Common myeloid progenitor, CD34-positive (primary cell): ENCODE results near the gene STYXL1.
"Not testable (repeated sequence)": the region's sequence is repeated elsewhere in the genome, so short reads cannot be mapped to it uniquely, and the experiment has no call there.

Experiments
- CTCF ChIA-PET: fragments of 350-600 bp; sonication (Branson Sonifier 250); formaldehyde crosslinking; loops from one replicate; lab custom pipeline; 2021; ENCODE audit warnings: antibody characterized with exemption; lab: Charles Lee
- POLR2A ChIA-PET: fragments of 350-600 bp; sonication (Branson Sonifier 250); formaldehyde crosslinking; loops from one replicate; lab custom pipeline; 2021; ENCODE audit warnings: antibody characterized with exemption; lab: Charles Lee
- DNase-seq, 3 donors: peaks; one replicate each; pipeline versions ENCODE4 v3.0.0 to v3.0.0-alpha.2; 2013
- H3K27ac ChIP-seq, 2 experiments: 1 replicate in 1 of 2; 2 replicates in 1 of 2; pipeline ENCODE4 v1.7.0; 2013; ENCODE audit warnings: inconsistent platforms in 2 of 2, low read length in 2 of 2, mild to moderate bottlenecking in 2 of 2, low read depth in 1 of 2, moderate library complexity in 1 of 2; ENCODE audit not compliant: severe bottlenecking in 2 of 2, insufficient read depth in 1 of 2, poor library complexity in 1 of 2
- H3K27me3 ChIP-seq, 5 experiments: replicated peaks in 2 of 5; 1 replicate in 3 of 5; 2 replicates in 2 of 5; pipeline versions ENCODE4 v1.6.1 to v1.7.0; 2013; ENCODE audit warnings: low read length in 4 of 5, mild to moderate bottlenecking in 2 of 5, moderate library complexity in 2 of 5, inconsistent platforms in 1 of 5; ENCODE audit not compliant: insufficient read depth in 5 of 5, control insufficient read depth in 4 of 5
- H3K36me3 ChIP-seq, 4 experiments: 1 replicate in 2 of 4; 2 replicates in 2 of 4; pipeline versions ENCODE4 v1.6.1 to v1.7.0; 2013; ENCODE audit warnings: low read length in 3 of 4, control low read depth in 1 of 4, mild to moderate bottlenecking in 1 of 4; ENCODE audit not compliant: control insufficient read depth in 4 of 4, insufficient read depth in 4 of 4
- H3K4me1 ChIP-seq, 4 experiments: 1 replicate in 3 of 4; 2 replicates in 1 of 4; pipeline versions ENCODE4 v1.6.1 to v1.7.1; 2013; ENCODE audit warnings: low read length in 3 of 4, mild to moderate bottlenecking in 3 of 4, control low read depth in 1 of 4, inconsistent platforms in 1 of 4, moderate library complexity in 1 of 4; ENCODE audit not compliant: control insufficient read depth in 4 of 4, insufficient read depth in 4 of 4; ENCODE audit errors: control extremely low read depth in 1 of 4
- H3K4me3 ChIP-seq, 7 experiments: 1 replicate in 4 of 7; 2 replicates in 3 of 7; pipeline versions ENCODE4 v1.5.1 to v1.7.0; 2013; ENCODE audit warnings: mild to moderate bottlenecking in 7 of 7, low read length in 6 of 7, moderate library complexity in 6 of 7, inconsistent platforms in 2 of 7, low read depth in 2 of 7, control low read depth in 1 of 7; ENCODE audit not compliant: insufficient read depth in 4 of 7, control insufficient read depth in 1 of 7; ENCODE audit errors: extremely low read depth in 1 of 7
- H3K9me3 ChIP-seq, 5 experiments: 1 replicate in 4 of 5; 2 replicates in 1 of 5; pipeline versions ENCODE4 v1.6.1 to v1.7.1; 2013; ENCODE audit warnings: low read length in 4 of 5, mild to moderate bottlenecking in 2 of 5, inconsistent platforms in 1 of 5, low read depth in 1 of 5, moderate library complexity in 1 of 5; ENCODE audit not compliant: control insufficient read depth in 4 of 5, insufficient read depth in 2 of 5; ENCODE audit errors: control extremely low read depth in 1 of 5
- WGBS: methylation state at CpG from one replicate; pipeline ENCODE4 v1.1.5; 2013; ENCODE audit not compliant: insufficient coverage; 5-methylcytosine and 5-hydroxymethylcytosine counted together

The STYXL1 gene

GRCh38 chr7:76060842-76061241 lies 13.0 kb upstream of the STYXL1 start:
- peaks cover 12 to 97% (median 77%) of the 10 kb centered on the region in 4 experiments for H3K36me3 ChIP-seq
- no peak overlapping the region for H3K4me3 ChIP-seq
- ChIA-PET POLR2A (no interaction called here), CTCF (interaction anchor here (2.1 kb wide), 1 partner anchor 10 kb away, joined by 5 read pairs; no protein-coding TSS in a partner anchor)
- H3K27me3 ChIP-seq: no peaks in the 10 kb centered on the region
- no peaks in the 10 kb centered on the region for H3K9me3 ChIP-seq
- no peaks in the 10 kb centered on the region for H3K4me1 ChIP-seq
- no peak overlapping the region for H3K27ac ChIP-seq
- 100% methylated on average over 5 of the region's 6 CpGs for WGBS
- DNase-seq: no peak

DNA sequence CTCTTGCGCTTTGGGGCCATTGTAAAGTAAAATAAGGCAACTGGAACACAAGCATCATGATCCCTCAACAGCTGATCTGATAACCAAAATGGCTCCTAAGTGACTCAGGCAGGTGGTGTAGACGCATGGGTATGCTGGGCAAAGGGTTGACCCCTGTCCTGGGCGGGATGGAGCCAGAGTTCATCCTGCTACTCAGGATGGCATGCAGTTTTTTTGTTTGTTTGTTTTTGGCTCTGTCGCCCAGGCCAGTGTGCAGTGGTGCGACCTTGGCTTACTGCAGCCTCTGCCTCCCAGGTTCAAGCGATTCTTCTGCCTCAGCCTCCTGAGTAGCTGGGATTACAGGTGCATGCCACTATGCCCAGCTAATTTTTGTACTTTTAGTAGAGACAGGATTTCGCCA lies 10.9 kb upstream of the STYXL1 start:
- H3K4me3 ChIP-seq, H3K4me1 ChIP-seq, POLR2A ChIA-PET, DNase-seq, H3K27ac ChIP-seq, H3K27me3 ChIP-seq, H3K9me3 ChIP-seq: not testable (repeated sequence)
- 100% methylated on average over 4 of the region's 7 CpGs for WGBS
- H3K36me3 ChIP-seq: peaks cover 14 to 93% (median 67%) of the 10 kb centered on the region in 4 experiments
- CTCF ChIA-PET: interaction anchor here (1.5 kb wide), 1 partner anchor 110 kb away, joined by 3 read pairs; no protein-coding TSS in a partner anchor

GRCh38 chr7:76057813-76058145 lies 10.0 kb upstream of the STYXL1 start:
- H3K27ac ChIP-seq: no peak overlapping the region
- peaks cover 15 to 92% (median 63%) of the 10 kb centered on the region in 4 experiments for H3K36me3 ChIP-seq
- POLR2A ChIA-PET: no interaction called here
- H3K4me3 ChIP-seq: no peak overlapping the region
- DNase-seq: no peak
- CTCF ChIA-PET: interaction anchor here (1.1 kb wide), 1 partner anchor 11 kb away, joined by 3 read pairs; no protein-coding TSS in a partner anchor
- H3K9me3 ChIP-seq: no peaks in the 10 kb centered on the region
- H3K27me3 ChIP-seq: no peaks in the 10 kb centered on the region
- 97% methylated on average over 11 of the region's 11 CpGs for WGBS
- no peaks in the 10 kb centered on the region for H3K4me1 ChIP-seq

DNA sequence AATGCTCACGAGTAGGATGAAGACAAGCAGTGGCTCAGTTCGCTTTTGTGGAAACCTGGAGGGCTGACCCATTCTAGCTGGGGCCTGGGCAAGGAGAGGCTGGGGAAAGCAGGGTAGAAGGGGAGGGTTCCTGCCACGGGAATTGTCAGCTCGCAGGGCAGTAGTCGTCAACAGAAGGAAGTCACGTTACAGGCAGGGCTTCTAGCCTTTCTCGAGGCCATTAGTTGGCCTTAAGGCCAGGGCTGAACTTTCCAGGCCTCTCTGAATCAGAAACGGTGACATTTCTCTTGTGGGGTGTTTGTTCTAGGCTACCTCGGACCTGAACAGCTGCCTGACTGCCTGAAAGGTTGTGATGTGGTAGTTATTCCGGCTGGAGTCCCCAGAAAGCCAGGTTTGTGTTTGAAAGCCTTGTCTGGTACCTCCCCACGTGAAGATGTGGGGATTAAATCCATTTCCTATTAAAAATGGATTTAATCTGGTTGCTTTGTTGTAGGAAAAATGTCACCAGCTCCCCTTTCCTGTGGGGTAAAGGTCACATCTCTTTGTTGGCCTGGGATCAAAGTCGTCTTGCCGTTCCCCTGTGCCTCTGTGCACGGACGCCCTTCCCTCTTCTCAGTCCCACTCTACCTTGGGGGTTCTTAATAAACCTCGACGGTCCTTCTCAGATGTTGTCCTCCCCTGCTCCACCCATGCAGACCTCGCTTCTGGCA lies 9.5 kb upstream of the STYXL1 start:
- DNase-seq: no peak
- Histone ChIP-seq H3K4me3 (no peak overlapping the region), H3K4me1 (no peaks in the 10 kb centered on the region), H3K9me3 (no peaks in the 10 kb centered on the region), H3K27me3 (no peaks in the 10 kb centered on the region), H3K27ac (no peak overlapping the region), H3K36me3 (peaks cover 15 to 88% (median 61%) of the 10 kb centered on the region in 4 experiments)
- WGBS: 98% methylated on average over 12 of the region's 18 CpGs
- POLR2A ChIA-PET: no interaction called here
- CTCF ChIA-PET: interaction anchor here (0.6 to 1.7 kb wide), 3 partner anchors 11 to 1376 kb away, joined by 3 to 4 read pairs (median 3); no protein-coding TSS in a partner anchor

DNA sequence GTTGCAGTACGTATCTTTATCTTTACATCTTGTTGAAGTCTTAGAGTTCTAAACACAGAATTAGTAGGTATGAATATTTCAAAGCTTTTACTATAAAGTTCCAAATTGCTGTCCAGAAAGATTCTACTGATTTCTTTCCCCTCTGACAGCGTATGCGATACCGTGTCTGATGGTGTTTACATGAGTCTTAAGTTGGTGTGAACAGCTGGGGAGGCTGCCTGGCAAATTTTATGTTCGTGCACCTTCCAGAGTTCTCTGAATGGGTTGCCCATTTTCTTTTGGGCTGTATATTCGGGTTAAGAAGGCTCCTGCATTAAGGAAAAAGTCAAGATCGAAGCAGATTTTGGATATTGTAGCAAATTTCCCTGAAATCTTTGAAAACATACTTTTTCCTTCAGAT lies 8.4 kb upstream of the STYXL1 start:
- H3K27me3 ChIP-seq: no peaks in the 10 kb centered on the region
- H3K27ac ChIP-seq: no peak overlapping the region
- peaks cover 18 to 85% (median 61%) of the 10 kb centered on the region in 4 experiments for H3K36me3 ChIP-seq
- H3K4me1 ChIP-seq: peaks cover 0 to 2% (median 0%) of the 10 kb centered on the region in 4 experiments
- ChIA-PET CTCF (interaction anchor here (1.7 kb wide), 1 partner anchor 36 kb away, joined by 4 read pairs; no protein-coding TSS in a partner anchor), POLR2A (no interaction called here)
- no peak for DNase-seq
- no peak overlapping the region for H3K4me3 ChIP-seq
- no peaks in the 10 kb centered on the region for H3K9me3 ChIP-seq
- 93% methylated on average over 2 of the region's 7 CpGs for WGBS

DNA sequence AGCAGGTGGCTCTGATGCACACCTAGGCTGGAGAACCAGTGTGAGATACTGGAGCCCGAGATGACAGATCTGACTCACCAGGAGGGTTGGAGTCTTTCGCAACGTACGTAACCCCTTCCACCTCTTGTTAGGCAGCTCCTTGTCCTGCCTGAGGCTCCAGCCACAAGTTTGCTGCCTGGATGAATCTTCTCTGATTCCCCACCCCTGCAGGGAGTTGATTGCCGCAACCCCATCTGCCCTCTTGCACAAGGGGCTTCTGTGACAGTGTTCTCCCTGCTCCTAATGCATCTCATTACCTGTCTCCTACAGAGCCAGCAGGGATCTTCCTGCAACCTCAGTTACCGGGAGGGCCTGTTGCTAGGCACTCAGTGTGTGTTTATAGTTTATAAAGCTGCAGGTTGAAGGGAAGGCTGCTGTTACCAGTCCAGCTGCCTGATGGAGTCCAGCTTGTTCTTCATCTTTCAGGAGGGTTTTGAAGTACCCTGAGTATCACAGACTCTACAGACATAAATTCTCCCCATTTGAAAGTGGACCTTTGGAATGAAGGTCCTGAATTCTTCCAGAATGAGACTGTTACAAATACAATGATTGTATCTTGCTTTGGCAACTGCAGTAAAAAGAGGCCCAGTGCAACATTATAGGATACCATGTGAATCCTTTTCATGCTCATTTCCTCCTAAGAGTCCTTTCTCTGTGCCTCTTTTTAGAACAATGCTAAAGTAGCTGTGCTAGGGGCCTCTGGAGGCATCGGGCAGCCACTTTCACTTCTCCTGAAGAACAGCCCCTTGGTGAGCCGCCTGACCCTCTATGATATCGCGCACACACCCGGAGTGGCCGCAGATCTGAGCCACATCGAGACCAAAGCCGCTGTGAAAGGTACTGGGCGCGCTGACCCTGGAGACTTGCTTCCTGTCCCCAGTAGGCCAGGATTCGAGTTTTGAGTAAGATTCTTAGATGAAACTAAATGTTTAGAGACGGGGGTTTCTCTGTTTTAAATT lies 6.6 kb upstream of the STYXL1 start:
- CTCF ChIA-PET: interaction anchor here (1.2 kb wide), 1 partner anchor 15 kb away, joined by 3 read pairs; no protein-coding TSS in a partner anchor
- Histone ChIP-seq H3K27ac (peak overlapping the region in 1 of 2 experiments; percentile 11), H3K9me3 (no peaks in the 10 kb centered on the region), H3K4me1 (peaks cover 0 to 2% (median 0%) of the 10 kb centered on the region in 4 experiments), H3K4me3 (no peak overlapping the region), H3K36me3 (peaks cover 14 to 74% (median 43%) of the 10 kb centered on the region in 4 experiments), H3K27me3 (no peaks in the 10 kb centered on the region)
- POLR2A ChIA-PET: no interaction called here
- DNase-seq: peak in 2 of 3 donors; percentile 5 to 6
- 91% methylated on average over 12 of the region's 18 CpGs for WGBS
